HepG2 (cell line): ENCODE results near the gene ZPR1. TPM values are rescaled to one million over a fixed set of nuclear protein-coding genes. Genes with fewer than 3 reads are reported as not detected.
A peak's percentile ranks its signal among the peaks of the same experiment; 100 is the strongest.

Experiments
- AGO2 ChIP-seq: fragments of 200-400 bp; formaldehyde crosslinking; optimal IDR thresholded peaks from 2 replicates; pipeline ENCODE3; 2017; ENCODE audit warnings: mild to moderate bottlenecking, low read depth, low read length, moderate library complexity
- CHD2 ChIP-seq: IDR thresholded peaks from 2 replicates; pipeline ENCODE4 v1.6.1; 2011; ENCODE audit warnings: low read depth, low read length, improper control_type of control experiment
- GABPB1 ChIP-seq: IDR thresholded peaks from 2 replicates; pipeline ENCODE4 v1.6.1; 2016; ENCODE audit warnings: mild to moderate bottlenecking, missing genetic modification reagents, moderate library complexity, missing compliant biosample characterization
- GLI4 ChIP-seq: sonication (generic); formaldehyde crosslinking; IDR thresholded peaks from 2 replicates; pipeline ENCODE4 v1.5.1; 2020; ENCODE audit warnings: missing genetic modification reagents, mild to moderate bottlenecking, moderate library complexity, borderline replicate concordance
- KAT2B ChIP-seq: fragments of 150-350 bp; IDR thresholded peaks from 2 replicates; pipeline ENCODE4 v1.6.1; 2014; ENCODE audit warnings: low read depth, low read length, borderline replicate concordance
- MZF1 ChIP-seq: sonication (generic); formaldehyde crosslinking; IDR thresholded peaks from 2 replicates; pipeline ENCODE4 v1.8.1; 2023; ENCODE audit warnings: mild to moderate bottlenecking, missing genetic modification reagents, borderline replicate concordance
- ZMYM2 ChIP-seq: sonication (generic); formaldehyde crosslinking; IDR thresholded peaks from 2 replicates; pipeline ENCODE4 v1.8.0; 2022; ENCODE audit warnings: mild to moderate bottlenecking, missing genetic modification reagents
- ZNF3 ChIP-seq: IDR thresholded peaks from 2 replicates; pipeline ENCODE4 v1.7.0; 2017; ENCODE audit warnings: inconsistent platforms
- ZNF768 ChIP-seq: sonication (generic); formaldehyde crosslinking; IDR thresholded peaks from 2 replicates; pipeline ENCODE4 v1.4.0; 2020; ENCODE audit warnings: missing genetic modification reagents
- polyA plus RNA-seq, 8 experiments: library from polyadenylated mRNA; depleted of rRNA in 3 of 8; stranded (reverse) in 7 of 8; unstranded in 1 of 8; fragments of >200 nt; fragmentation: Illumina TruSeq in 4 of 8; extraction: Trizol in 4 of 8; gene quantifications; 2 replicates each; pipeline versions ENCODE4 v1.2.1 to v1.2.3, GENCODE V29; 2011 to 2016; ENCODE audit warnings: low read depth in 4 of 8, missing spikeins in 1 of 8, mixed read lengths in 1 of 8; ENCODE audit not compliant: insufficient read depth in 1 of 8
- total RNA-seq, 5 experiments: library from RNA; depleted of rRNA; stranded (reverse); fragments of >200 nt; fragmentation: Illumina TruSeq; extraction: Trizol; gene quantifications; 2 replicates each; pipeline ENCODE4 v1.2.3, GENCODE V29; 2016; ENCODE audit warnings: low read depth in 1 of 5
- TF ChIP-seq, protein P1 (sequence below): sonication (generic); formaldehyde crosslinking; IDR thresholded peaks from 2 replicates; pipeline ENCODE4 v1.5.0; 2020; ENCODE audit warnings: missing genetic modification reagents, mild to moderate bottlenecking, borderline replicate concordance
- TF ChIP-seq, protein P2 (sequence below): sonication (generic); formaldehyde crosslinking; IDR thresholded peaks from 2 replicates; pipeline ENCODE4 v1.4.0; 2020; ENCODE audit warnings: mild to moderate bottlenecking, missing genetic modification reagents
- TF ChIP-seq, protein P3 (sequence below): sonication (generic); formaldehyde crosslinking; IDR thresholded peaks from 2 replicates; pipeline ENCODE4 v1.4.0; 2020; ENCODE audit warnings: mild to moderate bottlenecking, missing genetic modification reagents
- TF ChIP-seq, protein P4 (sequence below): sonication (generic); formaldehyde crosslinking; IDR thresholded peaks from 2 replicates; pipeline ENCODE4 v1.4.0; 2020; ENCODE audit warnings: mild to moderate bottlenecking, missing genetic modification reagents, borderline replicate concordance
- TF ChIP-seq, protein P5 (sequence below): sonication (generic); formaldehyde crosslinking; conservative IDR thresholded peaks from 2 replicates; pipeline ENCODE4 v1.8.0; 2022; ENCODE audit warnings: mild to moderate bottlenecking, moderate library complexity, missing genetic modification reagents

Gene ZPR1
- total and polyA plus RNA-seq, 2 of the 13 experiments (the other 11 are each of a cell fraction or from before 2014, with no cell fraction given) = 40.0 to 79.3 TPM

DNA sequence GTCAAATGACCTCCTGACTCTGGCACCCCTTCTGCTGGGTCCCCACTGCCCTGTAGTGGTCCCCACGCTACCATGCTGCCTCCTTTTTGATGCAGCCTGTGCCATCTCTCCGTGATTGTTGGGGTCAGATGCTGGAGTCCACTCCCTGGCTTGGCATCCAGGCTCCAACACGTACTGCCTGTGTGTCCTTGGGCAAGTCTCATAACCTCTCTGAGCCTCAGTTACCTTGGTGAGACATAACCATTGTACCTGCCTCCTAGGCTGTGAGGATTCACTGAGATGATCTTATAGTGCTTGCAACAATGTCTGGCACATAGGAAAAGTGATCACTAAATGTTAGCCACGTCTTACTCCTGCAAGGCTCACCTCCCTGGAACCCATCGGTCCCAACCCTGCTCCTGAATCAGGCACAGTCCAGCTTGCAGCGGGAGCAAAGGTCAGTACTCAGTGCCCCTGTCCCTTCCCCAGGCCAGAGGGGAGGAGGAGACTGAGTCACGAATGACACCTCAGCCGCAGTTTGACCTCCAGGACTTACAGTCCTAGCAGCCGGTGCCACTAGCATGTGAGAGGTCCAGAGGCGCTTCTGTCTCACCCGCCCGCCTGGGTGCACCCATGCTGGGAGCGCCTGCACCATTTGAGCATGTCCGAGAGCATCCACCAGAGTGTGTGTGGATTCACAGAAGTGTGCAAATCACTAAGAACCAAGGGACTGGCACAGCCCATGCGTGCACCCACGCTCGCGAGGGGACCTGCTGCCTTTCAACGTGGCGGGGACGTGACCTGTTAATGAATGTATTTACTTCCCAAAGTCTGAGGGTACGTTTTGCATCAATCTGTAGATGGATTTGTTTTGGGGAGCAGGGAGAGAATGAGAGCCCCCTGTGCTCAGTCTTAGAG lies 38.3 kb upstream of the ZPR1 start (continued):
- TF ChIP-seq ZNF768 (CRISPR knock-in tag) = peak; percentile 99
- TF ChIP-seq, protein P1, sequence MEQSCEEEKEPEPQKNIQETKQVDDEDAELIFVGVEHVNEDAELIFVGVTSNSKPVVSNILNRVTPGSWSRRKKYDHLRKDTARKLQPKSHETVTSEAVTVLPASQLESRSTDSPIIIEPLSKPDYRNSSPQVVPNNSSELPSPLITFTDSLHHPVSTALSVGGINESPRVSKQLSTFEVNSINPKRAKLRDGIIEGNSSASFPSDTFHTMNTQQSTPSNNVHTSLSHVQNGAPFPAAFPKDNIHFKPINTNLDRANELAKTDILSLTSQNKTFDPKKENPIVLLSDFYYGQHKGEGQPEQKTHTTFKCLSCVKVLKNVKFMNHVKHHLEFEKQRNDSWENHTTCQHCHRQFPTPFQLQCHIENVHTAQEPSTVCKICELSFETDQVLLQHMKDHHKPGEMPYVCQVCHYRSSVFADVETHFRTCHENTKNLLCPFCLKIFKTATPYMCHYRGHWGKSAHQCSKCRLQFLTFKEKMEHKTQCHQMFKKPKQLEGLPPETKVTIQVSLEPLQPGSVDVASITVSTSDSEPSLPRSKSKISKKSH (CRISPR knock-in tag) = no peak; the same call in 1 of the 2 replicates
- no peak for TF ChIP-seq GABPB1 (CRISPR knock-in tag)
- no peak for TF ChIP-seq ZNF3
- TF ChIP-seq, protein P2, sequence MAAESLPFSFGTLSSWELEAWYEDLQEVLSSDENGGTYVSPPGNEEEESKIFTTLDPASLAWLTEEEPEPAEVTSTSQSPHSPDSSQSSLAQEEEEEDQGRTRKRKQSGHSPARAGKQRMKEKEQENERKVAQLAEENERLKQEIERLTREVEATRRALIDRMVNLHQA (CRISPR knock-in tag) = no peak
- 0 out of 2 replicates have a peak, but pooled peaks have one; percentile 34 for TF ChIP-seq GLI4
- no peak for TF ChIP-seq ZMYM2 (CRISPR knock-in tag)
- peak; percentile 22 for TF ChIP-seq AGO2
- no peak for TF ChIP-seq KAT2B
- no peak for TF ChIP-seq CHD2
- 0 out of 2 replicates have a peak, but pooled peaks have one; percentile 13 for TF ChIP-seq MZF1
- TF ChIP-seq, protein P3, sequence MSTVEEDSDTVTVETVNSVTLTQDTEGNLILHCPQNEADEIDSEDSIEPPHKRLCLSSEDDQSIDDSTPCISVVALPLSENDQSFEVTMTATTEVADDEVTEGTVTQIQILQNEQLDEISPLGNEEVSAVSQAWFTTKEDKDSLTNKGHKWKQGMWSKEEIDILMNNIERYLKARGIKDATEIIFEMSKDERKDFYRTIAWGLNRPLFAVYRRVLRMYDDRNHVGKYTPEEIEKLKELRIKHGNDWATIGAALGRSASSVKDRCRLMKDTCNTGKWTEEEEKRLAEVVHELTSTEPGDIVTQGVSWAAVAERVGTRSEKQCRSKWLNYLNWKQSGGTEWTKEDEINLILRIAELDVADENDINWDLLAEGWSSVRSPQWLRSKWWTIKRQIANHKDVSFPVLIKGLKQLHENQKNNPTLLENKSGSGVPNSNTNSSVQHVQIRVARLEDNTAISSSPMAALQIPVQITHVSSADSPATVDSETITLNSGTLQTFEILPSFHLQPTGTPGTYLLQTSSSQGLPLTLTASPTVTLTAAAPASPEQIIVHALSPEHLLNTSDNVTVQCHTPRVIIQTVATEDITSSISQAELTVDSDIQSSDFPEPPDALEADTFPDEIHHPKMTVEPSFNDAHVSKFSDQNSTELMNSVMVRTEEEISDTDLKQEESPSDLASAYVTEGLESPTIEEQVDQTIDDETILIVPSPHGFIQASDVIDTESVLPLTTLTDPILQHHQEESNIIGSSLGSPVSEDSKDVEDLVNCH (CRISPR knock-in tag) = no peak
- TF ChIP-seq, protein P4, sequence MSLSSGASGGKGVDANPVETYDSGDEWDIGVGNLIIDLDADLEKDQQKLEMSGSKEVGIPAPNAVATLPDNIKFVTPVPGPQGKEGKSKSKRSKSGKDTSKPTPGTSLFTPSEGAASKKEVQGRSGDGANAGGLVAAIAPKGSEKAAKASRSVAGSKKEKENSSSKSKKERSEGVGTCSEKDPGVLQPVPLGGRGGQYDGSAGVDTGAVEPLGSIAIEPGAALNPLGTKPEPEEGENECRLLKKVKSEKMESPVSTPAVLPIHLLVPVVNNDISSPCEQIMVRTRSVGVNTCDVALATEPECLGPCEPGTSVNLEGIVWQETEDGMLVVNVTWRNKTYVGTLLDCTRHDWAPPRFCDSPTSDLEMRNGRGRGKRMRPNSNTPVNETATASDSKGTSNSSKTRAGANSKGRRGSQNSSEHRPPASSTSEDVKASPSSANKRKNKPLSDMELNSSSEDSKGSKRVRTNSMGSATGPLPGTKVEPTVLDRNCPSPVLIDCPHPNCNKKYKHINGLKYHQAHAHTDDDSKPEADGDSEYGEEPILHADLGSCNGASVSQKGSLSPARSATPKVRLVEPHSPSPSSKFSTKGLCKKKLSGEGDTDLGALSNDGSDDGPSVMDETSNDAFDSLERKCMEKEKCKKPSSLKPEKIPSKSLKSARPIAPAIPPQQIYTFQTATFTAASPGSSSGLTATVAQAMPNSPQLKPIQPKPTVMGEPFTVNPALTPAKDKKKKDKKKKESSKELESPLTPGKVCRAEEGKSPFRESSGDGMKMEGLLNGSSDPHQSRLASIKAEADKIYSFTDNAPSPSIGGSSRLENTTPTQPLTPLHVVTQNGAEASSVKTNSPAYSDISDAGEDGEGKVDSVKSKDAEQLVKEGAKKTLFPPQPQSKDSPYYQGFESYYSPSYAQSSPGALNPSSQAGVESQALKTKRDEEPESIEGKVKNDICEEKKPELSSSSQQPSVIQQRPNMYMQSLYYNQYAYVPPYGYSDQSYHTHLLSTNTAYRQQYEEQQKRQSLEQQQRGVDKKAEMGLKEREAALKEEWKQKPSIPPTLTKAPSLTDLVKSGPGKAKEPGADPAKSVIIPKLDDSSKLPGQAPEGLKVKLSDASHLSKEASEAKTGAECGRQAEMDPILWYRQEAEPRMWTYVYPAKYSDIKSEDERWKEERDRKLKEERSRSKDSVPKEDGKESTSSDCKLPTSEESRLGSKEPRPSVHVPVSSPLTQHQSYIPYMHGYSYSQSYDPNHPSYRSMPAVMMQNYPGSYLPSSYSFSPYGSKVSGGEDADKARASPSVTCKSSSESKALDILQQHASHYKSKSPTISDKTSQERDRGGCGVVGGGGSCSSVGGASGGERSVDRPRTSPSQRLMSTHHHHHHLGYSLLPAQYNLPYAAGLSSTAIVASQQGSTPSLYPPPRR (CRISPR knock-in tag) = peak; percentile 54; the same call in 1 of the 2 replicates
- TF ChIP-seq, protein P5, sequence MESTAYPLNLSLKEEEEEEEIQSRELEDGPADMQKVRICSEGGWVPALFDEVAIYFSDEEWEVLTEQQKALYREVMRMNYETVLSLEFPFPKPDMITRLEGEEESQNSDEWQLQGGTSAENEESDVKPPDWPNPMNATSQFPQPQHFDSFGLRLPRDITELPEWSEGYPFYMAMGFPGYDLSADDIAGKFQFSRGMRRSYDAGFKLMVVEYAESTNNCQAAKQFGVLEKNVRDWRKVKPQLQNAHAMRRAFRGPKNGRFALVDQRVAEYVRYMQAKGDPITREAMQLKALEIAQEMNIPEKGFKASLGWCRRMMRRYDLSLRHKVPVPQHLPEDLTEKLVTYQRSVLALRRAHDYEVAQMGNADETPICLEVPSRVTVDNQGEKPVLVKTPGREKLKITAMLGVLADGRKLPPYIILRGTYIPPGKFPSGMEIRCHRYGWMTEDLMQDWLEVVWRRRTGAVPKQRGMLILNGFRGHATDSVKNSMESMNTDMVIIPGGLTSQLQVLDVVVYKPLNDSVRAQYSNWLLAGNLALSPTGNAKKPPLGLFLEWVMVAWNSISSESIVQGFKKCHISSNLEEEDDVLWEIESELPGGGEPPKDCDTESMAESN = peak; percentile 39
